ENCODE data around the gene DXO. TPM values are rescaled to one million over a fixed set of nuclear protein-coding genes. Genes with fewer than 3 reads are reported as not detected.
"Not testable (repeated sequence)": the region's sequence is repeated elsewhere in the genome, so short reads cannot be mapped to it uniquely, and the experiment has no call there.

The DXO gene
- total RNA-seq, 2 donors from 2014 or later = 14.9 to 16.9 TPM

- H3K4me1 Mint-ChIP-seq; H3K9me3 Mint-ChIP-seq; H3K36me3 Mint-ChIP-seq (ENCODE audit: low read depth); H3K27me3 Mint-ChIP-seq; H3K27ac Mint-ChIP-seq; ATAC-seq (replicated peaks); H3K4me3 Mint-ChIP-seq: not testable (repeated sequence)
These were observed 30.8 kb upstream of the DXO start for GRCh38 chr6:32002546-32003268.

- not testable (repeated sequence) for H3K27me3 Mint-ChIP-seq; H3K27ac Mint-ChIP-seq; H3K36me3 Mint-ChIP-seq (ENCODE audit: low read depth); H3K9me3 Mint-ChIP-seq; ATAC-seq (replicated peaks); H3K4me3 Mint-ChIP-seq; H3K4me1 Mint-ChIP-seq
These were observed 24.4 kb upstream of the DXO start for GRCh38 chr6:31996385-31996784.

DNA sequence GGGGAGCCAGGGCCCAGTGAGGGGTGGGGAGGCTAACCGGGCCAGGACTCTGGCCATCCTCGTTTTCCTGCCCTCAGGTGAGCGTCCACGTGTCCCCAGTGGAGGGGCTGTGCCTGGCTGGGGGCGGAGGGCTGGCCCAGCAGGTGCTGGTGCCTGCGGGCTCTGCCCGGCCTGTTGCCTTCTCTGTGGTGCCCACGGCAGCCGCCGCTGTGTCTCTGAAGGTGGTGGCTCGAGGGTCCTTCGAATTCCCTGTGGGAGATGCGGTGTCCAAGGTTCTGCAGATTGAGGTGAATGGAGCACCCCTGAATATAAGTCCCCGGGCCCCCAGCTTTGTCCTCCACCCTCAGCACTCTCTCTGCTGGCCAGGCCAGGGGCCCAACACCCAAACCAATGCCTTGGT, 22.5 kb upstream of the DXO start:
- not testable (repeated sequence) for H3K9me3 Mint-ChIP-seq; H3K36me3 Mint-ChIP-seq (ENCODE audit: low read depth); H3K27me3 Mint-ChIP-seq; H3K4me3 Mint-ChIP-seq; H3K4me1 Mint-ChIP-seq; H3K27ac Mint-ChIP-seq; ATAC-seq (replicated peaks)

DNA sequence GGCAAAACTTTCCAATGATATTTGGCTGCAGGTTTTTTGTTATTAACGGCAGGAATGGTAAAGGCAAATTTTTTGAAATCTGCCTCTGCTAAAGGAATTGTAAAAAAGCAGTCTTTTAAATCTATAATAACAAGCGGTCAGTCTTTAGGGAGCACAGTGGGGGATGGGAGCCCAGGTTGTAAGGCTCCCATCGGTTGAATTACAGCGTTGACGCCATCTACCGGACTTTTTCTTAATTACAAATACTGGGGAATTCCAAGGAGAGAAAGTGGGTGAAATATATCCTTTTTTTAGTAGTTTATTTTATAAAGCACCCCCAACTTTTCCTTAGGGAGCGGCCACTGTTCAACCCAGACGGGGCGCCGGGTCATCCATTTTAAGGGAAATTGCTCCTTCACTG, 17.4 kb upstream of the DXO start:
- not testable (repeated sequence) for H3K4me3 Mint-ChIP-seq; ATAC-seq (replicated peaks)

DNA sequence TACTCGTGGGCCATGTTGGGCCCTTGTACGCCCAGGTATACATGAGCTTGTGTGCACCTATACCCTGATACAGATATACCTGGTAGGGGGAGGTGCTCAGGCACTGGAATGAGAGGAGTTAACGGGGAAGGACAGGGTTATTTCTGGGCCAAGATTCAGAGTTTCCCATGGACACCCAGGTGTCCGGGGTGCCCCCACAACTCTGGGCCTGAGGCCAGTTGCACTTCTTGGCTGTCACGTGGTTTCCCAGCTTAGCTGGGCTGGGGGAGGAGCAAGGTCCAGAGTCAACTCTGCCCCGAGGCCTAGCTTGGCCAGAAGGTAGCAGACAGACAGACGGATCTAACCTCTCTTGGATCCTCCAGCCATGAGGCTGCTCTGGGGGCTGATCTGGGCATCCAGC, 9.8 kb upstream of the DXO start, which contains the start of gene C4A:
Gene C4A (plus strand): TSS at position 314 of the 400 bp plus-strand sequence. CDS start 51 bp downstream, at position 365.
- not testable (repeated sequence) for H3K4me3 Mint-ChIP-seq; H3K27me3 Mint-ChIP-seq; ATAC-seq (replicated peaks); H3K9me3 Mint-ChIP-seq; H3K36me3 Mint-ChIP-seq (ENCODE audit: low read depth); H3K27ac Mint-ChIP-seq; H3K4me1 Mint-ChIP-seq

More for the DNA sequence above, 17.4 kb upstream of the DXO start:
- H3K36me3 Mint-ChIP-seq (ENCODE audit: low read depth); H3K27ac Mint-ChIP-seq; H3K27me3 Mint-ChIP-seq; H3K4me1 Mint-ChIP-seq; H3K9me3 Mint-ChIP-seq: not testable (repeated sequence)

DNA sequence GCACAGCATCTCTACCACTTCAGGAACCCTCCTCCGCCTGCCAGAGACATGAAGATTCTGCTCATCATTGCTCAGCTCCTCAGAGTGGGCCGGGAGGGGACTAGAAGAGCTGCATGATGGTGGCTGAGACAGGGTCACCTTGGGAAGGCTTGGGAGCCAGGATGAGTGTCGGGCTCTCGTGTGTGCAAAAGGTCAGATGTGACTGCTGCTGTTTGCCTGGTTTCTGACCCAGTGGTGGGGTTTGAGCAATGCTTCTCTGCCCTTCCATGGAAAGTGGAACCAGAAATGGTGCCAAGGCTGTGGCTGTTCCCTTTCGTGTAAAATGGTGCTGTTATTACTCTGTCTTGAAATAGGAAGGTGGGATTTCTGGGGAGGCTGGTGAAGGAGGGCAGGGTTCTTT, 9.1 kb upstream of the DXO start:
- H3K4me3 Mint-ChIP-seq; H3K27me3 Mint-ChIP-seq; H3K9me3 Mint-ChIP-seq; H3K36me3 Mint-ChIP-seq (ENCODE audit: low read depth); H3K4me1 Mint-ChIP-seq; ATAC-seq (replicated peaks); H3K27ac Mint-ChIP-seq: not testable (repeated sequence)

GRCh38 chr6:31980195-31980876, 8.4 kb upstream of the DXO start:
- H3K4me1 Mint-ChIP-seq; H3K36me3 Mint-ChIP-seq (ENCODE audit: low read depth); H3K9me3 Mint-ChIP-seq; ATAC-seq (replicated peaks); H3K4me3 Mint-ChIP-seq; H3K27me3 Mint-ChIP-seq: not testable (repeated sequence)
- H3K27ac Mint-ChIP-seq = peak overlapping the region; percentile 73

- ATAC-seq (replicated peaks) = no peak
- no peaks in the 10 kb centered on the region for H3K27me3 Mint-ChIP-seq
- no peaks in the 10 kb centered on the region for H3K4me1 Mint-ChIP-seq
- H3K36me3 Mint-ChIP-seq (ENCODE audit: low read depth) = peaks cover 13% of the 10 kb centered on the region
- peak overlapping the region; percentile 73 for H3K27ac Mint-ChIP-seq
- H3K4me3 Mint-ChIP-seq = no peak overlapping the region
- H3K9me3 Mint-ChIP-seq = no peaks in the 10 kb centered on the region
These were observed 7.4 kb upstream of the DXO start for GRCh38 chr6:31979238-31979898.

DNA sequence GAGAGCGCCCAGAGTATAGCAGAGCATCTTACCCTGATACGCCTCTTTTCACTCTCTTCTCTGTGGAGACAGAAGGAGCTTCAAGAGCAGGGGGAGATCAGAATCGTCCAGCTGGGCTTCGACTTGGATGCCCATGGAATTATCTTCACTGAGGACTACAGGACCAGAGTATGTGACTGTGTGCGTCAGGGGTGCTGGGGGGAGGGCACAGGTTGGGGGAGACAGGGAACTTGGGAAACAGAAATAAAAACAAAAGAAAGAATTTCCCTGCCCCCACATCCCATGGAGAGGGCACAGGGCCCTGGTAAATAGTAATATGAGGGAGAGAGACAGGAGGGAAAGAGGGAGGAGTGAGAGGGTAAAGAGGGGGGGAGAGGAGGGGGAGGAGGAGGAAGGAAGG, 6.9 kb upstream of the DXO start:
- Mint-ChIP-seq H3K27me3 (no peaks in the 10 kb centered on the region), H3K36me3 (ENCODE audit: low read depth) (peaks cover 19% of the 10 kb centered on the region), H3K4me1 (no peaks in the 10 kb centered on the region), H3K27ac (peak overlapping the region; percentile 73), H3K4me3 (no peak overlapping the region), H3K9me3 (no peaks in the 10 kb centered on the region)
- no peak for ATAC-seq (replicated peaks)

DNA sequence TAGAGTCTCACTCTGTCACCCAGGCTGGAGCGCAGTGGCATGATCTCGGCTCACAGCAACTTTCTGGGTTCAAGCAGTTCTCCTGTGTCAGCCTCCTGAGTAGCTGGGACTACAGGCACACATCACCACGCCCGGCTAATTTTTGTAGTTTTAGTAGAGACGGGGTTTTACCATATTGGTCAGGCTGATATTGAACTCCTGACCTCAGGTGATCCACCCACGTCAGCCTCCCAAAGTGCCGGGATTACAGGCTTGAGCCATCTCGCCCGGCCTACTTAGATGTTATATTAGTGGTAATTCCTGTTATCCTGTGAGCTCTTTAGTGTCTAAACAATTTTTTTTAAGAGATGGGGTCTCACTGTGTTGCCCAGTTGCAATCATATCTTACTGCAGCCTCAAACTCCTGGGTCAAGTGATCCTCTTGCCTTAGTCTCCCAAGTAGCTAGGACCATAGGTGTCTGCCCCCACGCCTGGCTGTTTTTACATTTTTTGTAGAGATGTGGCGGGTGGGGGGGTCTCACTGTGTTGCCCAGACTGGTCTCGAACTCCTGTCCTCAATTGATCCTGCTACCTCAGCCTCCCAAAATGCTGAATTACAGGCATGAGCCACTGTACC, 6.0 kb upstream of the DXO start:
- Mint-ChIP-seq H3K27ac (no peak overlapping the region), H3K36me3 (ENCODE audit: low read depth) (peaks cover 28% of the 10 kb centered on the region), H3K27me3 (no peaks in the 10 kb centered on the region), H3K4me1 (peaks cover 7% of the 10 kb centered on the region), H3K9me3 (no peaks in the 10 kb centered on the region), H3K4me3 (no peak overlapping the region)
- no peak for ATAC-seq (replicated peaks)

- Mint-ChIP-seq H3K36me3 (ENCODE audit: low read depth) (peaks cover 42% of the 10 kb centered on the region), H3K4me1 (peaks cover 10% of the 10 kb centered on the region)
- not testable (repeated sequence) for H3K4me3 Mint-ChIP-seq; ATAC-seq (replicated peaks); H3K9me3 Mint-ChIP-seq; H3K27ac Mint-ChIP-seq; H3K27me3 Mint-ChIP-seq
These were observed 4.1 kb upstream of the DXO start for GRCh38 chr6:31976065-31976464.

- peaks cover 20% of the 10 kb centered on the region for H3K4me1 Mint-ChIP-seq
- peak overlapping the region; percentile 95 for H3K27ac Mint-ChIP-seq
- peaks cover 59% of the 10 kb centered on the region for H3K36me3 Mint-ChIP-seq (ENCODE audit: low read depth)
- H3K4me3 Mint-ChIP-seq = peak overlapping the region; percentile 93
- no peaks in the 10 kb centered on the region for H3K9me3 Mint-ChIP-seq
- ATAC-seq (replicated peaks) = no peak
- no peaks in the 10 kb centered on the region for H3K27me3 Mint-ChIP-seq
These were observed 892 bp upstream of the DXO start for GRCh38 chr6:31972709-31973350.

DNA sequence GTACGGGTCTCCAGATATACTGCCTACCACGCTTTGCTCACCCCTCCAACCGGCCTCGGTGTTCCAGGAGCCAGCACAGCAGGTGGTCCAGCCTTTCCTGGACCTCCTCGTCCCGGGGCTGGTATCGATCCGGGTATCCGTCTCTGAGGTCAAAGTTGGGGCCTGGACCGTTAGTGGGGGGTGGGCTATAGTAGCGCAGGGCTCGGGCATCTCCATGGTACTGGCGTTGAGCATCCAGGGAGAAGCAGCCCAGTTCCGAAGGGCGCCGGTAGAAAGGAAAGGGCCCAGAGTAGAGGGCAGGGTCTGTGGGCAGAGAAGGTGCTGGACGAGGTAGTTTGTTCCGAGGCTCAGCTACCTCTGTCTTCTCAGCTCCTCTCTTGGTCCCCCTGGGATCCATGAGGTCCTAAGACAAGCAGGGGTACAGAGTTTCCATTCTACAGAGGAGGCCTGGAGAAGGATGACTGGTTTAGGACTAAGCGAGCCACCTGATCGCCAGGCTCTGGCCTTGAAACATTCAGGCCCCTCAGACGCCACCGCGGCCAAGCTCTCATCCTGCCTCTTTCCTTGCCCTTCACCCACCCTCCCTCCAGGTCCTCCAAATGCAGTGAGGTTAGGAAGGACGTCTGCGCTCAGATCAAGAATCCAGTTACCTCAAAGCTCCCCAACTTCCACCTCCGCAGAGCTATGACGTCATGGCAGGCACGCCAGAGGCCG, 502 bp downstream of the DXO start:
- H3K27me3 Mint-ChIP-seq = no peaks in the 10 kb centered on the region
- peaks cover 73% of the 10 kb centered on the region for H3K36me3 Mint-ChIP-seq (ENCODE audit: low read depth)
- H3K4me1 Mint-ChIP-seq = peaks cover 20% of the 10 kb centered on the region
- peak overlapping the region; percentile 93 for H3K4me3 Mint-ChIP-seq
- H3K9me3 Mint-ChIP-seq = no peaks in the 10 kb centered on the region
- no peak for ATAC-seq (replicated peaks)
- H3K27ac Mint-ChIP-seq = peak overlapping the region; percentile 95

Measured in activated T-helper 17 cell treated with anti-CD3 and anti-CD28 coated beads, Interleukin-2, amount 50 U/mL, for 72 hours (primary cell).